ENCODE data around the gene RASL12.

RASL12 gene

GRCh38 chr15:65042776-65043327, 24.9 kb downstream of the RASL12 start:
- no peak overlapping the region for H3K4me3 ChIP-seq (ENCODE audit: low read length, poor library complexity, severe bottlenecking)

GRCh38 chr15:65041787-65042186, 26.0 kb downstream of the RASL12 start:
- Histone ChIP-seq H3K36me3 (ENCODE audit: insufficient read depth, low read length) (no peaks in the 10 kb centered on the region), H3K9me2 (replicated peaks; ENCODE audit: low read depth, low read length) (no peaks in the 10 kb centered on the region), H4K20me1 (ENCODE audit: insufficient read depth, low read length, poor library complexity, severe bottlenecking) (no peaks in the 10 kb centered on the region), H2AFZ (ENCODE audit: low read length) (no peak overlapping the region), H3K9me3 (ENCODE audit: insufficient read depth, low read depth, low read length) (no peaks in the 10 kb centered on the region), H3F3A (ENCODE audit: low read depth) (no peaks in the 10 kb centered on the region), H3K9ac (ENCODE audit: low read depth, low read length, poor library complexity, severe bottlenecking) (no peak overlapping the region), H3K4me1 (ENCODE audit: insufficient read depth, low read length, poor library complexity, severe bottlenecking) (no peaks in the 10 kb centered on the region), H3K4me3 (ENCODE audit: low read length, poor library complexity, severe bottlenecking) (no peak overlapping the region), H3K27me3 (ENCODE audit: insufficient read depth, low read length, poor library complexity, severe bottlenecking) (no peaks in the 10 kb centered on the region), H3K79me2 (ENCODE audit: insufficient read depth, low read length) (no peaks in the 10 kb centered on the region), H3K4me2 (ENCODE audit: low read depth, low read length, poor library complexity, severe bottlenecking) (no peak overlapping the region)
- TF ChIP-seq EZH2phosphoT487 (IDR thresholded peaks at IDR 0.05; ENCODE audit: borderline replicate concordance): no peak
- no peak for TF ChIP-seq CTCF (conservative IDR thresholded peaks at IDR 0.05; ENCODE audit: low read length)

More at GRCh38 chr15:65042776-65043327, 24.9 kb downstream of the RASL12 start:
- Histone ChIP-seq H2AFZ (ENCODE audit: low read length) (no peak overlapping the region), H3K79me2 (ENCODE audit: insufficient read depth, low read length) (no peaks in the 10 kb centered on the region), H3K27me3 (ENCODE audit: insufficient read depth, low read length, poor library complexity, severe bottlenecking) (no peaks in the 10 kb centered on the region), H4K20me1 (ENCODE audit: insufficient read depth, low read length, poor library complexity, severe bottlenecking) (no peaks in the 10 kb centered on the region), H3K4me2 (ENCODE audit: low read depth, low read length, poor library complexity, severe bottlenecking) (no peak overlapping the region), H3K9ac (ENCODE audit: low read depth, low read length, poor library complexity, severe bottlenecking) (no peak overlapping the region), H3K4me1 (ENCODE audit: insufficient read depth, low read length, poor library complexity, severe bottlenecking) (no peaks in the 10 kb centered on the region), H3F3A (ENCODE audit: low read depth) (no peaks in the 10 kb centered on the region), H3K9me2 (replicated peaks; ENCODE audit: low read depth, low read length) (no peaks in the 10 kb centered on the region), H3K9me3 (ENCODE audit: insufficient read depth, low read depth, low read length) (no peaks in the 10 kb centered on the region), H3K36me3 (ENCODE audit: insufficient read depth, low read length) (no peaks in the 10 kb centered on the region)
- TF ChIP-seq CTCF (conservative IDR thresholded peaks at IDR 0.05; ENCODE audit: low read length) (no peak), EZH2phosphoT487 (IDR thresholded peaks at IDR 0.05; ENCODE audit: borderline replicate concordance) (no peak)

- Histone ChIP-seq H3K9me3 (ENCODE audit: insufficient read depth, low read depth, low read length) (no peaks in the 10 kb centered on the region), H4K20me1 (ENCODE audit: insufficient read depth, low read length, poor library complexity, severe bottlenecking) (no peaks in the 10 kb centered on the region), H3K79me2 (ENCODE audit: insufficient read depth, low read length) (no peaks in the 10 kb centered on the region), H3K36me3 (ENCODE audit: insufficient read depth, low read length) (no peaks in the 10 kb centered on the region), H3K9ac (ENCODE audit: low read depth, low read length, poor library complexity, severe bottlenecking) (no peak overlapping the region), H2AFZ (ENCODE audit: low read length) (no peak overlapping the region), H3K27me3 (ENCODE audit: insufficient read depth, low read length, poor library complexity, severe bottlenecking) (no peaks in the 10 kb centered on the region), H3K9me2 (replicated peaks; ENCODE audit: low read depth, low read length) (no peaks in the 10 kb centered on the region), H3K4me1 (ENCODE audit: insufficient read depth, low read length, poor library complexity, severe bottlenecking) (no peaks in the 10 kb centered on the region), H3K4me3 (ENCODE audit: low read length, poor library complexity, severe bottlenecking) (no peak overlapping the region), H3K4me2 (ENCODE audit: low read depth, low read length, poor library complexity, severe bottlenecking) (no peak overlapping the region), H3F3A (ENCODE audit: low read depth) (no peaks in the 10 kb centered on the region)
- no peak for TF ChIP-seq CTCF (conservative IDR thresholded peaks at IDR 0.05; ENCODE audit: low read length)
- TF ChIP-seq EZH2phosphoT487 (IDR thresholded peaks at IDR 0.05; ENCODE audit: borderline replicate concordance): no peak
These were observed 27.3 kb downstream of the RASL12 start for GRCh38 chr15:65040461-65040860.

Measured in Loucy (cell line).